ENCODE measurements around the gene GALNT14.

DNA sequence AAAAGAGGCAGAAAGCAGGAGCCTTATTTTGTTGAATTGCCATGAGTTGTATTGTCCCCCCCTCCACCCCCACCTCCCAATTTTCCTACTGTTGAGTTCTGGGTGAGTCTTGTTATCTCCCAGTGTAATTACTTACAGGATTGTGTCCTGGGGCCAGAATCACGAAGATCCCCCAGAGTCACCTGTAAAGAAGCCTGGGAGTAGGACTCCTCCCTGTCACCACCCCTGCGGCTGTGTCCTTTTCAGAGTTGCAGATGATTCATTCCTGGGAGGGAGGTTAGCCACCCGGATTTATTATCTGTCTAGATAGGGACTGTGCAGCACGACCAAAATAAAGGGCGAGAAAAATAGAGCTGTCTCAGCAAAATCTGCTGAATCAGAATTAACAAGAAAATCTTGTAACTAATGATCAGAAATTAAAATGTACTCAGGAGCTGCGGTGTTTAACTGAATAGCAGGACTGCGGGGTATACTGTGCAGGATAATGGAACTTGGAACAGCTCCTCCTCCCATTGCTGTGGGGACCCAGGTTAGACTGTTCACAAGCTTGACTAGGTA lies 249.3 kb downstream of the GALNT14 start:
- TF ChIP-seq, protein P1, sequence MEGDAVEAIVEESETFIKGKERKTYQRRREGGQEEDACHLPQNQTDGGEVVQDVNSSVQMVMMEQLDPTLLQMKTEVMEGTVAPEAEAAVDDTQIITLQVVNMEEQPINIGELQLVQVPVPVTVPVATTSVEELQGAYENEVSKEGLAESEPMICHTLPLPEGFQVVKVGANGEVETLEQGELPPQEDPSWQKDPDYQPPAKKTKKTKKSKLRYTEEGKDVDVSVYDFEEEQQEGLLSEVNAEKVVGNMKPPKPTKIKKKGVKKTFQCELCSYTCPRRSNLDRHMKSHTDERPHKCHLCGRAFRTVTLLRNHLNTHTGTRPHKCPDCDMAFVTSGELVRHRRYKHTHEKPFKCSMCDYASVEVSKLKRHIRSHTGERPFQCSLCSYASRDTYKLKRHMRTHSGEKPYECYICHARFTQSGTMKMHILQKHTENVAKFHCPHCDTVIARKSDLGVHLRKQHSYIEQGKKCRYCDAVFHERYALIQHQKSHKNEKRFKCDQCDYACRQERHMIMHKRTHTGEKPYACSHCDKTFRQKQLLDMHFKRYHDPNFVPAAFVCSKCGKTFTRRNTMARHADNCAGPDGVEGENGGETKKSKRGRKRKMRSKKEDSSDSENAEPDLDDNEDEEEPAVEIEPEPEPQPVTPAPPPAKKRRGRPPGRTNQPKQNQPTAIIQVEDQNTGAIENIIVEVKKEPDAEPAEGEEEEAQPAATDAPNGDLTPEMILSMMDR (IDR thresholded peaks at IDR 0.05) = no peak
- TF ChIP-seq POLR2A (IDR thresholded peaks at IDR 0.05) = no peak

Measured in suprapubic skin (tissue), 3 donors.